Activated T-helper 9 cell treated with anti-CD3 and anti-CD28 coated beads, Interleukin-2, amount 50 U/mL, for 16 hours (primary cell): ENCODE data around the gene PPIL1.
"Not testable (repeated sequence)": the region's sequence is repeated elsewhere in the genome, so short reads cannot be mapped to it uniquely, and the experiment has no call there.

Source experiments
- DNase-seq: peaks from one replicate; pipeline ENCODE4 v3.0.0-alpha.2; 2020; ENCODE audit warnings: low read depth

Gene PPIL1

DNA sequence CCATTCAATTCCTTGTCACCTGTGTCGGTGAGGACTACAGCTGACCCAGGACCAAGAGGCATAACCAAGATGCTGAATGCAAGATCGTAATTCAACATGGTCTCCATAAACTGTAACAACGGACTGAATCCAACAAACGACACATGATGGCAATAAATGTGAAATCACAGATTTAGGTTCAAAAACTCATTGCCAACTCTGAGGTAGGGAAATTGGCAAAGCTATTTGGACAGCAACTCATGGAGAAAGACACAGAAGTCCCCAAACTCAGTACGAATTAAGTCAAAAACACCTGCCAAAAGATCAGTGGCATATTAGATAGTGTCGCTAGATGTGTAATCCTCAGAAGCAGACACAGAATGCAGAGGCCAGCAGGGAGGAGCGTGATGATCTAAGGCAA, 60.4 kb downstream of the PPIL1 start:
- no peak for DNase-seq

DNA sequence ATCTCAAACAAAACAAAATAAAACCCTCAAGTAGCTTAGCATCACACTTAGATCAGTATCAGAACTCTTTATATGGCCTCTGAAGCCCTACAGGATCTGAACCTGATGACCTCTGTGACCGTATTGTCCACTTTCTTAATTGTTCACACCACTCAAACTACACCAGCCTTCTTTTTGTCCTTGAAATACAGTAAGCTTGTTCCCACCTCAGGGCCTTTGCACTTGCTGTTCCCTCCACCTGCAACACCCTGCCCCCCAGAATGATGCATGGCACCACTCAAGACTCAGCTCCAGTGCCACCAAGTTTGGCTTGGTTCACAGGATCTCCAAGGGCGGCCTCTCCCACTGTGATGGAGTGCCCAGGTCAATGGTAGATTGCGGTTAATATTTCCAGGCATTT, 61.1 kb downstream of the PPIL1 start:
- DNase-seq: no peak

DNA sequence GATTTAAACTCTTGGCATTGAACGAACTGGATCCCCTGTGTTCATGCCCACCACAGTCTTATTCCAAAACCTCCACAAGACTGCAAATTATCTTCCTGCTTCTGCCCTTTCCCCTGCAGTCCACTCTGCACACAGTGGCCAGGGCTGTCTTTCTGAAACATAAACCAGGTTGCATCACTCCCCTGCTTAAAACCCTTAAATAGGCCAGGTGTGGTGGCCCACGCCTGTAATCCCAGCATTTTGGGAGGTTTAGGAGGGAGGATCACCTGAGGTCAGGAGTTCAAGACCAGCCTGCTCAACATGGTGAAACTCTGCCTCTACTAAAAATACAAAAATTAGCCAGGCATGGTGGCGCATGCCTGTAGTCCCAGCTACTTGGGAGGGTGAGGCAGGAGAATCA, 61.6 kb downstream of the PPIL1 start:
- DNase-seq: not testable (repeated sequence)

DNA sequence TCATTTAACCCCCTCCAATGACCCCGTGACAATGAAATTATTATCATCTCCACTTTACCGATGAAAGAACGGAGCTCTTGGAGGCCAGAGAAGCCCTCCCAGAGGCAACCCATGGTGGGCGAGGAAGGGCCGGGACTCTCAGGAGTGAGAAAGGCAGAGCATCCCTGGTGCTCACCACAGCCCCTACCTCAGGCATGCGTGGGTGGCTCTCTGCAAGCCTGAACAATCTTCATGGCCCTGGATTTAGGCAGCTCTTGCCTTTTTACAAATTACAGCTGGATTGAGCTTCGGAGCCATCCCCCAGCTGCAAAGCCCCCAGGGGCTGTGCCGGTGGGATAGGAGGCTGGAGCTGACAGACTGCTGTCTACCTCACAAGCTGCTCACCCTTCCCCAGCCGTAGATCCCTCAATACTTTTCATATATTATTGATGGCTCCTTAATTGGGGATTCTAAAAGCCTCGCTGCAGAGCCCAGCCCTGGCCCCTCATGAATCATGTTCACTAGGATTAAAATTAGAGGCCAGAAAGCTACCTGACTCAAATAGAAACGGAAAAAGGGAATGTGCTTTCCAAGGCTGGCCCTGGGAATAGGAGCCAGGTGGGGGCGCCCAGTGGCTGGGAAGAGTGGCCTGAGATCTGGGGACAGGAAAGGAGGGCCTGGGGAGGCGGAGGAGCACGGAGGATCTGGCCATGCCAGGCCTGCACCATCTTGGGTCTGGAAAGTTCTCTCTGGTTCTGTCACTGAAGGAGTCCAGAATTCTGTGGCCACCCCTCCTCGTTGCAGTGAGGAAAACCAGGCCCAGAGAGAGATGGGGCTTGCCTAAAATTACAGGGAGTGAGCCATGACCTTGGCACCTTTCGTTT, 64.4 kb downstream of the PPIL1 start:
- DNase-seq: no peak

DNA sequence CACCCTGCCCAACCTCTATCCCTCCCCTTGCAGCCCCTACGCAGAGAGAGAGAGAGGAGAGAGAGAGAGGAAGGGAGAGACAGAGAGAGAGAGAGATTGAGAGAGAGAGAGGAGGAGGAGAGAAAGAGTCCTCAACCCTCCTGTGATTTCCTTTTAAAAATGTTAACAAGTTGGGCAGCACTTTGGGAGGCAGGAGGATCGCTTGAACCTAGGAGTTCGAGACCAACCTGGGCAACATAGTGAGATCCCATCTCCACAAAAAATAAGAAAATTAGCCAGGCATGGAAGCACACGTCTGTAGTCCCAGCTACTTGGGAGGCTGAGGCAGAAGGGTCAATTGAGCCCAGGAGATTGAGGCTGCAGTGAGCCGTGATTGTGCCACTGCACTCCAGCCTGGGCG, 65.4 kb downstream of the PPIL1 start:
- DNase-seq: no peak

DNA sequence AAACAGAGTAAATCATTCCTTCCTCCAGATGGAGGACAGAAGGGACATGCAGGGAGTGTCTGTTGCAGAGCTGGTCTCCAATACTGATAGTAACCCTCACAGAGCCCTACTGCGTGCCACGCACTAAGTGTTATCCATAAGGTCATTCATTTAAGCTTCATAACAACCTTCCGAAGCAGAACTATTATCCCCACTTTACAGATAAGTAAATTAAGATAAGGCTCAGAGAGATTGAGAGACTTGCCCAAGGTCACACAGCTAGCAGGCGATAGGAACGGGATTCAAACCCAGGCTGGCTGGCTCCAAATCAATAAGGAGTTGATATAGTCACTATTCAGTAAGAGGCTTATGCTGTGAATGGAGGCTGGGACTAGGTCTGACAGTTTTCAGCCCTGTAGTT, 66.0 kb downstream of the PPIL1 start:
- DNase-seq: no peak

DNA sequence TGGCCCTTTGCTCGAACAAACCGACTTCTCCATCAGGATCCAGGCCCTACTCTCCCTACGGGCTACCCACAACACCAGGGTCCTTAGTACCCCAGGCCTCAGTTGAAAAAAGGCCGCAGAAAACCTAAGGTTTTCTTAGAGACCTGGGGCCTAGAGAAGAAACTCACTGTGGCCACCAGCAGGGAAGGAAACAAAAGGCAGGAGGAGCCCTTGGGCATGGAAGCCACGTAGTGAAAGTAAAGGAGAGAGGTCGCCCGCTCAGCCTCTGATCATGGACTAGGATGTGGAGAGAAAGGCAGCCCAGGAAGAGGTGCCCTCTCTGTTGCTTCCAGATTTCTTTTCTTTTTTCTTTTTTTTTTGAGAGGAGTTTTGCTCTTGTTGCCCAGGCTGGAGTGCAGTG, 66.9 kb downstream of the PPIL1 start:
- DNase-seq: no peak

DNA sequence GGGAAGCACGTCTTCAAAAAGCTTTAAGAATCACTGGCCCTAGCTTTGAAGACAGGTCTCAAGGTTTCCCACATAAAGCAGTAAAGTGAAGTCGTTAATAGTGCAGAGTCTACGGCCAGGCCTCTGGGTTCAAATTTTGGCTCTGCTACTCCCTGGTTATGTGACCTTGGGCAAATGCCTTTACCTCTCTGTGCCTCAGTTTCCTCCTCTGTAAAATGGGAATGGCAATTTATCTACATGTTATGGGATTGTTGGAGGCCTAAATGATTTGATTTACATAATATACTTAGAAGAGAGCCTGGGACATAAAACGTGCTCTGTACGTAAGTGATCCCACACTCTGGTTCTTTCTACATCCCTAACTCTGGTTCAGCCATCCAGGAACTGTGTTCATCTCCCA, 67.5 kb downstream of the PPIL1 start:
- DNase-seq: no peak

DNA sequence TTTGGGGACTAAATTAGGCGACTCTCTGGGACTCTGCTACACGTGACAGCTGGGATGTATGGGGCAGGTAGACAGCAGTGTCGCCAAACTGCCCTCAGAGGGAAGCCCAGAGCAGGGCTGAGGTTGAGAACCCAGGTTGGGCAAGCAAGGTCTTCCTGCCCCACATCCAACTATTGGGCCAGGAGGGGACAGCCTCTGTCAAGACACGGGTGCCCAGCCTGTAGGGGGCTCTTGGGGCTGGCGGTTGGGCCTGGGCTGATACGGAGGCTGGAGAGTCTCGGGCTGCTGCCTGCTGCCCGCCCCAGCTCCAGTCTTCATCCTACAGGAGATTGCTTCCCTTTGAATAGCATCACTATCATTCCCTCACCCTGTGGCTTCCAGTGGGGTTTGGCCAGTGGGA, 68.7 kb downstream of the PPIL1 start:
- DNase-seq: no peak

DNA sequence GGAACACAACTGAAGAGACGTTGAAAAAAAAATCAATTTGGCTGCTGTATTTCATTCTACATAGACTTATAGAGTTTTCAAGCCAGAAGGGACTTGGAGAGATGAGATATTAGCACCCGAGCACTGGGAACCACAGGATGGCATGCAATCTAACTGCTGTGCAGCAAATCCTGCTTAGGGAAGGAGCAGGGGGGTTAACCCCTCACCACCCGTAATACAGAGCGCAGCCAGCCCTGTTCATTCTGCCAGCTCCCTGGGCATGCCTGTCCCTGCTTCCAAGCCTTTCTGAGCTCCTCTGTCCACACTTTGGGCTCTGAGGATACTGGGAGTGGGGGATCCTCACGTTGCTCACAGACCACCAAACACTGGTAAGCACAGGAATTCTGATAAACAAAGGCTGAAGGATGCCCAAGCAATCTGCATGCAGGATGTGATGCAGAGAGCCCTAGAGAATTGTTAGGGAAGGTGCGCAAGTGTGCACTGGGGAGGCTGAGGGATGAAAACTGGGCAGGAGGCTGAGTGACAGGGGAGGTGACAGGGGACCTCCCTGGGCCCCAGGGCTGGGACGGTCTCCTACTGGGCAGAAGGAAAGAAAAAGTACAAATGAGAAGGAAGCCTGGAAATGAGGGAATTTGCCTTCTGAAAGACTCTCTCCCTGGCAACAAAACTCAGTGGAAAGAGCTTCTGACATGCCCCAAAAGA, 69.4 kb downstream of the PPIL1 start:
- no peak for DNase-seq
